Peyer's patch (tissue), 4 donors: Measurements from ENCODE around the gene CST1. TPM values are rescaled to one million over a fixed set of nuclear protein-coding genes. Genes with fewer than 3 reads are reported as not detected.
"Not testable (repeated sequence)": the region's sequence is repeated elsewhere in the genome, so short reads cannot be mapped to it uniquely, and the experiment has no call there.

Source experiments
- DNase-seq, 3 donors: peaks; one replicate each; pipeline ENCODE4 v3.0.0-alpha.2; 2017 to 2019
- H3K27ac ChIP-seq, 4 donors: fragments of 200-600 bp; sonication (generic); one replicate each; pipeline ENCODE4 v1.5.1; 2016 to 2019
- H3K27me3 ChIP-seq, 2 donors: fragments of 200-600 bp; sonication (generic); one replicate each; pipeline ENCODE4 v1.5.1; 2019
- H3K36me3 ChIP-seq, 3 donors: fragments of 200-600 bp; sonication (generic); one replicate each; pipeline ENCODE4 v1.5.1; 2016 to 2019
- H3K4me1 ChIP-seq, 4 donors: fragments of 200-600 bp; sonication (generic); one replicate each; pipeline ENCODE4 v1.5.1; 2016 to 2019
- H3K4me3 ChIP-seq, 4 donors: fragments of 200-600 bp; sonication (generic); 1 replicate in 3 of 4; 2 replicates in 1 of 4; pipeline ENCODE4 v1.5.1; 2016 to 2019; ENCODE audit warnings: mild to moderate bottlenecking in 1 of 4
- H3K9me3 ChIP-seq, 4 donors: fragments of 200-600 bp; sonication (generic); one replicate each; pipeline ENCODE4 v1.5.1; 2016 to 2019; ENCODE audit warnings: mild to moderate bottlenecking in 1 of 4
- POLR2A ChIP-seq, 2 donors: fragments of 450-650 bp; IDR thresholded peaks; one replicate each; pipeline ENCODE4 v1.5.1; 2017; ENCODE audit warnings: antibody characterized with exemption in 2 of 2, mild to moderate bottlenecking in 2 of 2, moderate library complexity in 2 of 2
- total RNA-seq, 4 donors: library from RNA; depleted of rRNA; stranded (reverse); fragments of >200 nt; gene quantifications; one replicate each; pipeline ENCODE4 v1.1.0, GENCODE V29; 2016
- TF ChIP-seq, protein P1 (sequence below), 6 experiments: fragments of 450-650 bp in 4 of 6; fragments of 200-600 bp in 2 of 6; sonication (generic) in 1 of 6; IDR thresholded peaks; one replicate each; pipeline ENCODE4 v1.5.1; 2017 to 2019; ENCODE audit warnings: antibody characterized with exemption in 6 of 6, mild to moderate bottlenecking in 3 of 6, moderate library complexity in 1 of 6

Gene CST1
- total RNA-seq, 4 donors from 2014 or later, result not detected

DNA sequence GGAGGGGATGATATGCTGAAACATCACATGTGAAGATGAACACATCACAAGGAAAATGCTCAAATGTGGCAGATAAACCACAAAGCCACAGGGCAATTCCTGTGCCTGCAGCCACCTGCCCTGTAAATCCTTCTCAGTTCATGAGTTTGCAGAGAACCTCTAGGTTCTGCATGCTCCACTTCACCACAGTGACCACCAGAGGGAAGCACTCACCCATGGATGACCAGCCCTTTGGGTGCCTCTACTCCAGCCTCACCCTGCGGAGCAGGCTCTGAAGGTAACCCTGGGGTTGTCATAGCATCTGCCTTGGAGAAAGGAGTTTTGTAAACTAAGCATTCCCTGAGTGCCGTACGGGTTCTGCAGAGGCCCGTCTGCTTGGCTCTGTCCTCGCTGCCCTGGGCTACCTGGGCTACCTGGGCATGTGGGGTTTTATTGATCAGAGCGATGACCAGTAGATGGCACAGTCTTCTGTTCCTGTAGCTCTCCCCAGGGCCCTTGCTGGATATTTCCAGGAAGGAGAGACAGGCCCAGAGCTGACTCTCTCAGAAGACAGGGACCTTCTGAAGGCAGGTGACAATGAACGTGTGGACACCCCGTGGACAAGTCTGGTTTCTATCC, 31.7 kb upstream of the CST1 start:
- TF ChIP-seq, protein P1, sequence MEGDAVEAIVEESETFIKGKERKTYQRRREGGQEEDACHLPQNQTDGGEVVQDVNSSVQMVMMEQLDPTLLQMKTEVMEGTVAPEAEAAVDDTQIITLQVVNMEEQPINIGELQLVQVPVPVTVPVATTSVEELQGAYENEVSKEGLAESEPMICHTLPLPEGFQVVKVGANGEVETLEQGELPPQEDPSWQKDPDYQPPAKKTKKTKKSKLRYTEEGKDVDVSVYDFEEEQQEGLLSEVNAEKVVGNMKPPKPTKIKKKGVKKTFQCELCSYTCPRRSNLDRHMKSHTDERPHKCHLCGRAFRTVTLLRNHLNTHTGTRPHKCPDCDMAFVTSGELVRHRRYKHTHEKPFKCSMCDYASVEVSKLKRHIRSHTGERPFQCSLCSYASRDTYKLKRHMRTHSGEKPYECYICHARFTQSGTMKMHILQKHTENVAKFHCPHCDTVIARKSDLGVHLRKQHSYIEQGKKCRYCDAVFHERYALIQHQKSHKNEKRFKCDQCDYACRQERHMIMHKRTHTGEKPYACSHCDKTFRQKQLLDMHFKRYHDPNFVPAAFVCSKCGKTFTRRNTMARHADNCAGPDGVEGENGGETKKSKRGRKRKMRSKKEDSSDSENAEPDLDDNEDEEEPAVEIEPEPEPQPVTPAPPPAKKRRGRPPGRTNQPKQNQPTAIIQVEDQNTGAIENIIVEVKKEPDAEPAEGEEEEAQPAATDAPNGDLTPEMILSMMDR (IDR thresholded peaks at IDR 0.05), result peak in 4 of 6 experiments; percentile 6 to 28 (median 18)
- no peak for TF ChIP-seq POLR2A (IDR thresholded peaks at IDR 0.05)
- H3K27me3 ChIP-seq, result no peaks in the 10 kb centered on the region
- DNase-seq, result no peak

DNA sequence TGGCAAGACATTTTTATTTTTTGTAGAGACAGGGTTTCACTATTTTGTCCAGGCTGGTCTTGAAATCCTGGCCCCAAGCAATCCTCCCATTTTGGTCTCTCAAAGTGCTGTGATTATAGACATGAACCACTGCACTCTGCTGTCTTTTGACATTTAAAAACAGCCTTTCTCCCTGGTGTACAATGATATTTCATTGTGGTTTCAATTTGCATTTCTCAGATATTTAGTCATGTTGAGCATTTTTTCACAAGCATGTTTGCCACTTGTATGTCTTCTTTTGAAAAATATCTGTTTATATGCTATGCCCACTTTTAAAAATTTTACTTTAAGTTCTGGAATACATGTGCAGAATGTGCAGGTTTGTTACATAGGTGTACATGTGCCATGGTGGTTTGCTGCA, 27.9 kb upstream of the CST1 start:
- H3K4me1 ChIP-seq, H3K27ac ChIP-seq, DNase-seq, H3K4me3 ChIP-seq, H3K36me3 ChIP-seq, H3K27me3 ChIP-seq, H3K9me3 ChIP-seq: not testable (repeated sequence)

More for the DNA sequence above, 31.7 kb upstream of the CST1 start:
- no peak overlapping the region for H3K4me3 ChIP-seq
- H3K27ac ChIP-seq, result no peak overlapping the region
- H3K9me3 ChIP-seq, result no peaks in the 10 kb centered on the region
- no peaks in the 10 kb centered on the region for H3K4me1 ChIP-seq
- H3K36me3 ChIP-seq, result no peaks in the 10 kb centered on the region

DNA sequence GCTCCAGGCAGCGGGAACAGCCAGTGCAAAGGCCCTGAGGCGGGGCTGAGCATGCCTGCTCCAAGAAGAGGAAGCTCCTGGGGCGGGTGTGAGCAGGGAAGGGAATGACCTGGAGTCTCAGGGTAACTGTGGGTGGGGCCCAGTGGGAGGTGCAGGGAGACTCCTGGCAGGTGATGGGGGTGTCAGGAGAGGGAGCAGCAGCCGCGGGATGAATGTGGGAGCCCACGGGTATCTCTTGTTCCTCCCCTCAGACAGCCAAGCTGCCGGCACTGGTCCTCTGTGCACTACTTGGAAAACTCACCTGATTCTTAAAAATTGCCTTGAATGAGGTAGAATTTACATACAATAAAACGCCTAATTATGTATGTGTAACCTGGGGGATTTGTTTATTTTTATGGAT, 26.6 kb upstream of the CST1 start:
- H3K36me3 ChIP-seq, H3K4me1 ChIP-seq, H3K27me3 ChIP-seq, H3K27ac ChIP-seq, H3K4me3 ChIP-seq, H3K9me3 ChIP-seq, DNase-seq: not testable (repeated sequence)

DNA sequence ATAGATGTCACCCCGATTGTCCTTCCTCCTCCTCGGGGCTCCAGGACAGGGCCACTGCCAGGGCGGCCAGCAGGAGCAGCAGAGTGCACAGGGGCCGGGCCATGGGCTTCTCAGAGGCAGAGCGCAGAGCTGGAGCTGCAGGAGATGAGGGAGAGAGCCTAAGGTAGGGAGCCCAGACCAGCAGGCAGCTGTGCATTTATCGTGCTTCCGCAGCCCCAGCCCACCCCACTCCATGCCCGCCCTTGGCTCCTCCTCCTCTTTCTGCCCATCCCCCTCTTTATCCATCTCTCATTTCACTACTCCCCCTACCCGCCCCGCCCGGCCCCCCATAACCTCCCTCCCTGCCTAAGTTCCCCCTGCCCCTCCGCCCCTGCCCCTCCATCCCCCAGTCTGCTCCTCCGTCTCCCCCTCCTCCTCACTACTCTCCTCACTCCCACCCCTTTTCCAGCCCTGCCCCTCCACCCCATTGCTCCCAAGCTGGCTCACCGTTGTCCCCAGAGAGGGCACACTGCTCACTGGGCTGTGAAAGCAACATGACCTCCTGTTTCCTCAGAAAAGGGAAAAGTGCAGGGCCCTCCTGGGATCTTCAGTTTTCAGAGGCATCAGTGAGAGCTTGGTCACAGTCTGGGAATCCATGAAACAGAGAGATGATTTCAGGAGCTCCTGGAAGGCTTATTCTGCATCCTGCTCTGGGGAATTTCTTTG, 25.5 kb upstream of the CST1 start:
- no peaks in the 10 kb centered on the region for H3K9me3 ChIP-seq
- DNase-seq, result no peak
- H3K27ac ChIP-seq, result no peak overlapping the region
- H3K4me1 ChIP-seq, result no peaks in the 10 kb centered on the region
- no peaks in the 10 kb centered on the region for H3K36me3 ChIP-seq
- TF ChIP-seq, protein P1 (IDR thresholded peaks at IDR 0.05), result no peak
- no peak for TF ChIP-seq POLR2A (IDR thresholded peaks at IDR 0.05)
- H3K4me3 ChIP-seq, result no peak overlapping the region
- no peaks in the 10 kb centered on the region for H3K27me3 ChIP-seq

DNA sequence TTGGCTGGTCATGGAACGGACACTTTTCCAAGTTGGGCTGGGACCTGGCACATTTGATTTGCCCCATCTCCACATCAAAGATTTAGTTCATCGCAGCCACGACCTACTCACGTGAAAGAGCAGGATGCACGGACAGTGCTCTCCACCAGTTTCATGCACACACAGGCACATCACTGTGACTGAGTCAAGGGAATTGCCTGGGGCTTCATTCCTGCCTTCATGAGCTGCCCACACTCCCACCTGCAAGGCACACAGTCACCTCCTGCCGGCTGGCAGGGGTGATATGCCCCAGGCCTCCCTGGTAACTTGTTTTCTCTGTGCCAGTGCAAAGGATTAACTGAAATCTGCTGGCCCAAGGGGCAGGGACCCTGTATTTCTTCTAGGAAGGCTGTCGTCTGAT, 23.3 kb upstream of the CST1 start:
- no peak overlapping the region for H3K27ac ChIP-seq
- H3K4me3 ChIP-seq, result no peak overlapping the region
- H3K9me3 ChIP-seq, result no peaks in the 10 kb centered on the region
- no peaks in the 10 kb centered on the region for H3K36me3 ChIP-seq
- no peak for DNase-seq
- no peaks in the 10 kb centered on the region for H3K27me3 ChIP-seq
- no peaks in the 10 kb centered on the region for H3K4me1 ChIP-seq
- TF ChIP-seq, protein P1 (IDR thresholded peaks at IDR 0.05), result no peak
- TF ChIP-seq POLR2A (IDR thresholded peaks at IDR 0.05), result no peak

DNA sequence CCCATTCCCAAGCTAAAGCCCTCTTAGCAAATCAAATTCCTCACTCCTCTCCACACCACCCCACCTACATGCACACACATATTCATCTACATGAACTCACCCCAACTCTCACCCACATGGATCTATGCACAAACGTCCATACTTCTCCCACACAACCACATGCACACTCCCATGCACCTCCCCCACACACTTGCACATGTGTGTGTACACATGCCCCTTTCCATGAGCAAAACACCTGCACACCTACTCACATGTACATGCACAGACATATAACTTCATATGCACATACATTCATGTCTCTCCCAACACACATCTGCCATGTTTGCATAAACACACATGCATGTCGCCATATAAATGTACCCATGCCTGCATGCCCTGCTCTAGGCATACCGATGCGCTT, 22.8 kb upstream of the CST1 start:
- no peak for DNase-seq
- no peaks in the 10 kb centered on the region for H3K9me3 ChIP-seq
- no peaks in the 10 kb centered on the region for H3K27me3 ChIP-seq

More for the DNA sequence above, 22.8 kb upstream of the CST1 start:
- H3K27ac ChIP-seq, result no peak overlapping the region
- H3K4me1 ChIP-seq, result no peaks in the 10 kb centered on the region
- H3K4me3 ChIP-seq, result no peak overlapping the region
- TF ChIP-seq, protein P1 (IDR thresholded peaks at IDR 0.05), result no peak
- TF ChIP-seq POLR2A (IDR thresholded peaks at IDR 0.05), result no peak
- H3K36me3 ChIP-seq, result no peaks in the 10 kb centered on the region
